Measurements from ENCODE around the gene TTC39B.
"Not testable (repeated sequence)": the region's sequence is repeated elsewhere in the genome, so short reads cannot be mapped to it uniquely, and the experiment has no call there.

TTC39B gene

DNA sequence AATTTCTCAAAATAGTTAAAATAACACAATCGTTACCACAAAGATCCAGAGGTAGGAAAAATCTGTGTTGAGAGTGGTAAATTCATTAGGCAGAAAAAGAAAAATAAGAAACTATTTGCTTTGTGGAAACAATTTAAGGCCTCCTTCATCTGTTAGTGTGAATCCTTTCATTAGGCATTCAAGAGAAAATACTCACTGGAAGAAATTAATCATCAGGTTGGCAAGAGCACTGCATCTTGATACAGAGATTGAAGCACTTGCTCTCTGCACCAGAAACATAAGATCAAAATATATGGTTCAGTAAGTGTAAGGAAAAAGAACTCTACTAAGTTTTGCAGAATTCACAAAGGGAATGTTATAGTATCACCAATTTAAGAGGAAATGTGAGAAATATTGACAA lies 44.4 kb downstream of the TTC39B start:
- DNase-seq = no peak

DNA sequence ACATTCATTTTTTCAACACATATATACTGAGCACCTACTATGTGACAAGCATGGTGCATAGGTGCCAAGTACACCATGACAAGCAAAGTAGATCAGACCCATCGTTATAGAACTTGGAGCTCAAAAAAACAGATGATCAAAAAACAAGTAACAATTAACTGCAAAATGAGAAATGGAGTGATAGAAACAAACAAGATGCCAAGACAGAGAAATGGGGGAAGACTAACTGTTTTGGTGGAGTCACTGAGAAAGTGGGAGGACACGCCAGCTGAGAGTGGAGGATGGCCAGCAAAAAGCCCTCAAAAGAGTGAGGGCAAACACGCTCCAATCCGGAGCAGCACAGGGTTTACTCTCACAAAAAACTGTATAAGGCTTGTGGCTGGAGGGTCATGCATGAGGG lies 50.6 kb downstream of the TTC39B start:
- DNase-seq = no peak

DNA sequence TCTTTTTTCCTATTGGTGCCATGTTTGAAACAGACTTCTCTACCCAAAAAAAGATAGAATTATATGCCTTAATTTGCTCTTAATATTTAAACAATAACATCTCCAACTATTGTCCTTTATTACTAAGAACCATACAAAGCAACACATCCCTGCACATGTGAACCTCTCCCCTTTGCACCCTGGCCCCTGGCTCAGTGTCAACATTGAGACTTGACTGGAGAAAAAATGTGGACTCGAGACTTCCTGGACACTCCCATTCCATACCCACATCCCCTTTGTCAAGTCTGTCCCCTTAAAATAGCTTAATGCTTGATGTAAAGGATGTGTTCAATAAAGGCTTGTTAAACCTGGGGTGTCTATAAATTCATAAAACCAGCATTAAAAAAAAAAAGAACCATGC lies 53.2 kb downstream of the TTC39B start:
- DNase-seq = no peak

DNA sequence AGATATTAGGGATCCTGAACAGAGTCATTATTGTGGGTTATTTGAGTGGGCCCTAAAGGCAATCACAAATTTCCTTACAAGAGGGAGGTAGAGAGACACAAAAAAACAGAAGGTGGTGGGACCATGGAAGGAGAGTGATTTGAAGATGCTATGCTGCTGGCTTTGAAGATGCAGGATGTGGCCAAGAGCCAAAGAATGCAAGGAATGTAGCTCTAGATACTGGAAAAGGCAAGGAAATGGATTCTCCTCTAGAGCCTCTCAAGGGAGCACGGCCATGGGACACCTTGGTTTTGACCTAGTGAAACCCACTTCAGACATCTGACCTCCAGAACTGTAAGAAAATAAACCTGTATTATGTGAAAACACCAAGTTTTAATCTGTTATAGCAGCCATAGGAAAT lies 53.8 kb downstream of the TTC39B start:
- DNase-seq = no peak

DNA sequence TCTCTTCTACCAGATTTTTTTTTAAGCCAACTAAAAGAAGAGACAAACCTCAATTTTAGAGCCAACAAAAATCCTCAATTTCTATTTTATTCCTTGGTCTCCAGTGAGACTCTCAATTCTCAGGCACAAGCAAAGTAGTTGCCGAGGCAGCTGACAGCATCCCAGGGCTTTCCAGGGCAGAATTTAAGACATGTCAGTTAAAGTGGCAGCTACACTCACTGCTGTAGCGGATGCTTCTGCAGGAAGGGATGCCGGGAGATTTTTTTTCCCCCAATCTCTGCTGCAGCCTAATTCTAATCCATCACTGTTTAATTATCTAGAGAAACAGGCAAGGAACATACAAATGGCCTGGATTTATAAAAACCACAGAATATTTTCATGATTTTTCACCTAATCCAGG lies 57.0 kb downstream of the TTC39B start:
- no peak for DNase-seq

DNA sequence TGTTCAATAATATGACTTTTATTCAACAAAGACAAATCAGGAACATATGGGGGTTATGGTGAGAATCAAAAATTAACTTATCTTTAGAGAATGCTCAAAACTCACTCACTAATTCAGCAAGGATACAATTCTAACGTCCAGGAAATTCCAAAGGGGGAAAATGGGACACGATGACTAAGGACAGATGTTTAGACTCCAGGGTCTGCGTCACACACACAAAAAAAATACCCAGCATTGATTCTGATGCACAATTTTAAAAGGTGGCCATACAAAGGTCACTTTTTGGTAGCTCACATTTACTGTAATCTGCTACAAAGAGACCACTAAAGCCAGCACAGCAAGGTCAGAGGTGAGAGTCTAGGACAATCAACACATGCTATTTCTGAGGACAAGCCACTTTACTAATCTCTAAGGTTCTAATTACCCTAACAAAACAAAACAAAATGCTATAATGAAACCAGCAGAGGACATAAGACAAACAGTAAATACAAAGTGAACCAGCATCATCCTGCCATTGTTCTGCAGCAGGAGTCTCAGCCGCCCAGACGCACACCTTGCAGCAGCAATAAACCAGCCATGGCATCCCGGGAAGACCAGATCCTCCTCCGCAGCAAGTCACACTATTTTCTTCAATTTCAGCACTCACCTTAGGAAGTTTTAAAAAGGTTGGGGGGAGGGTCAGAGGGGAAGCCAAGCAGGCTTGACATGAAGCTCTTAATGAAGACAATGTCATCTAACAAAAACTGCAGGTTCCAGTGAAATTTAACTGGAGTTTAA lies 57.8 kb downstream of the TTC39B start:
- DNase-seq = no peak

DNA sequence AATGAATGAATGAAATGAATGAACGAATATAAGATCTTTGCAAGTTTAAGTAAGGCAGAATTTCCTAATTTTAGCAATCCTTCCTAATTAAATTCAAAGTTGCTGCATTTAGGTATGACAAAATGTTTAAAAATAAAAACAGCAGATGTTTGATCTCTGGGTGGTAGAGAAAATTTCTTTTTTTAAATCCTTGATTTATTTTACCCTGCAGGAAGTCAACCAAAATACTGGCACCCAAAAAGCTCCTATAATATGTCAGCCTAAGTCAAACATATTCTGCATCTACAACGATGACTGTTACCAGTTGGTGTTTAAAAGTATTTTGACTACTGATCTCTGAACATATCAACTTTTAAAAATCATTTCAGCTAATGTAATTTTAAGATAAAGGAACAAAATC lies 58.4 kb downstream of the TTC39B start:
- no peak for DNase-seq

DNA sequence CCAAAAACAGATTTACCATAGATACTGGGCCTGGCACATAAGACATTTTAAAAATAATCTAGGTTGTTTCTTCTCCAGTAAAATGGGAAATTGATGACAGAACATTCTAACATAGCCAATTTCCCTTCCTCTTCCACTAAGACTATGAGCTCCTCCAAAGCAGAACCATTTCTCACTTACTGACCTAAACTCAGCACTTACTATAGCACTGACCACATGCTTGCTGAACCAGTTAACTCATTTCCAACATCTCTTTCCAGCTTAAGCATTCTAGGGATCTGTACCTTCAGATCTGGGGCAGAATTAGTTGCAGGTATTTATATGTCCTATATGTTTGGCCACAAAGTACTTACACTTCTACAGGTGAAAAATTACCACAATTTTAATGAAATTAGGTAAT lies 58.9 kb downstream of the TTC39B start:
- DNase-seq = no peak

DNA sequence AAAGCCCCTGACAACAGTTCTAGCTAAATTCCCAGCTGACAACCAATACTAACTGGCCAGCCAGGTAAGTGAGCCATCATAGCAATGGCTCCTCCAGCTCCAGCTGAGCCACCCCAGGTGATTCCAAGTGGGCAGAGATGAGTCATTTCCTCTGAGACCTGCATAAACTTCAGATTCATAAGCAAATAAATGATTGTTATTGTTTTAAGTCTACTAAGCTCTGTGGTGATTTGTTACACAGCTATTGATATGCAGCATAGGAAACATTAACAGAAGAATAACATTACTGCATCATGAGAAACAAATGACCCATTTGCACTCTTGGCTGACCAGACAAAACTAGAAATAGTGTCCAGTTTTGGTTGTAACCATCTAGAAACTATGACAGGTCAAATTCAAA lies 60.3 kb downstream of the TTC39B start:
- DNase-seq = no peak

DNA sequence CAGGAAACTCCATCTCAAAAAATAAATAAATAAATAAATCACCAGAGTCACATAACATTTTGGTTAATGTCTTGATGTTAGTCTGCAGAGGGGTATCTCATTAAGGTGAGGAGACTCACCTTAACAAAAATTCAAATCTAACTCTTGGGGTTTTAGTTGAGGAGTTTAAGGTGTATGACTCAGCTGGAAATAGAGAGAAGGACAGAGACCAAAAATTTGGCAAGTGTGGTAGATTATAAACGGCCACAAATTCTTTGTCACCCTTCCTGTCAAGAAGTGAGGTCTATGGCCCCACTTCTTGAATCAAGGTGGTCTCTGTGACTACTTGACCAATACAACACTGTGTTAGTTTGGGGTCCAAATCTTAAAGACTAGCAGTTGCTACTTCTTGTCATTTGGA lies 60.8 kb downstream of the TTC39B start:
- no peak for DNase-seq

DNA sequence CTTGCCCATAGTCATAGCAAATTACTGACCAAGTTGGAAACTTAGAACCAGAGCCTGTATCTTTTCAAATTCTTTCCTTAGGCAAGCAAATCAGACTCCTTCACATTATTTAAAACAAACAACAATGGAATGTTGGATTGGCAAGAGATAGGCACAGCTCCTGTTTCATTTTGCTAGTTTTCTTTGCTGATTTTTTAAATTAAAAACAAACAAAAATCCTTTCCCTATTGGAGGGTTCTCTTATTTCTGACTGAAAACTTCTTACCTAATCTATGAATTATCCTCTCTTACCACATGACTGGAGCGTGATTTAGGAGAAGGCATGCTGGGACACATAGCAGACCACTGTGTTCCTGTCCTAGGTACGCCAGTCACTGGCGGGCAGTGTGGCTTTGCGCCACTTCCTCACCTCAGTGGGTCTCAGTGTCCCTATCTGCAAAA lies 63.0 kb downstream of the TTC39B start:
- no peak for DNase-seq

DNA sequence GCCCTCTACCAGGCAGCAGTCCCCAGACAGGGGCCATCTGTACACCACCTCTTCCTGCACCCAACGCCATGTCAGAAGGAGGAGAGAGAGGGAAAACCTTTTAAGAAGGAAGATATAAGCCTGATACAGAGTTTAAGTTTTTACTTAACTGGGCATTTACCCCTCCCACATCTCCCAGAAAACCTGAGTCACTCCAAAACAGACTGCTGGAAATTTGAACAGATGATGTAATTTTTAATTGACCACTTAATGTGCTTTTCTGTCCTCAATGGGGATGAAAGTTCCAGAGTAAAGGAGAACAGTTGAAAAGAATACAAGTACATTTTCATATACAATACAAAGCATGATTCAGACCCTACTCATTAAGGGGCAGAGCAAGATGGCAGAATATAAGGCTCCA lies 63.9 kb downstream of the TTC39B start:
- no peak for DNase-seq

DNA sequence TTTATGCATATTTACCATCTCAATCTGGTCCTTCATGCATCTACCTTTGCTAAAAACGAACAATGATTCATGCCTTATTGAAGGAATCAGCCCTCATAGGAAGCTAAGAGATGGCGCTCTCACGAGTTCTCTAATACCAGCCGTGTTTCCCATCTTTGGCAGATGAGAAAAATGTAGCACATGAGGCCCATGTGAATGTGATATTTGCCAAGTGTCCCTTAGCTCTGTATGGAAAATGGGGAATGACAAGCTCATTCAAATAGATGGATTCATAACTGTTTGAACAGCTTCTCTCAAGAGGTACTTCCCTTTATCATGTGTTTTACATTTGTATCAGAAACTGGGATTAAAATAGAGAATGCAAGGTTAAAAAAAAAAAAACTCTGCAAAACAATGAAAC lies 66.1 kb downstream of the TTC39B start:
- no peak for DNase-seq

DNA sequence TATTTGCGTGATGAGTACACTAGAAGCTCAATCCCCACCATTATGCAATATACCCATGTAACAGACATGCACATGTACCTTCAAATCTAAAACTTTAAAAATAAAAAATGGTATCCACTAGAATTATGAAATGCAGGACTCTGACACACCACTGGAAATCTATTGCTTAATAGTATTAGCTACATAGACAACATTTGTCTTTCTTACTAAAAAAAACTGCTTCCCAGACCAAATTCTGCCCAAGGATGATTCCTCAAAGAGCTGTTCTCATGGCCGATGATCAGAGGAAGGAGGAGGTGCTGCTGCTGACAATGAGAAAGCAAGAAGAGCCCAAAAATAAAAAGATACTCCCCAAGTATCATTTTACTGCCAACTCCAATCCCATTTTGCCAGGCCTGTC lies 67.2 kb downstream of the TTC39B start:
- DNase-seq = no peak

DNA sequence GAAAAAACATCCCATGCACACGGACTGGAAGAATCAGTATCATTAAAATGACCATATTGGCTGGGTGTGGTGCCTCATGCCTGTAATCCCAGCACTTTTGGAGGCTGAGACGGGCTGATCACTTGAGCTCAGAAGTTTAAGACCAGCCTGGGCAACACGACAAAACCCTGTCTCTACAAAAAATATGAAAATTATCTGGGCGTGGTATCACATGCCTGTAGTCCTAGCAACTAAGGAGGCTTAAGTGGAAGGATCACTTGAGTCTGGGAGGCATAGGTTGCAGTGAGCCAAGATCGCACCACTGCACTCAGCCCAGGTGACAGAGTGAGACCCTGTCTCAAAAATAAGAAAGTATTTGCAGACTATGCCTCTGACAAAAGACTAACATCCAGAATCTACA lies 68.4 kb downstream of the TTC39B start:
- no peak for DNase-seq

DNA sequence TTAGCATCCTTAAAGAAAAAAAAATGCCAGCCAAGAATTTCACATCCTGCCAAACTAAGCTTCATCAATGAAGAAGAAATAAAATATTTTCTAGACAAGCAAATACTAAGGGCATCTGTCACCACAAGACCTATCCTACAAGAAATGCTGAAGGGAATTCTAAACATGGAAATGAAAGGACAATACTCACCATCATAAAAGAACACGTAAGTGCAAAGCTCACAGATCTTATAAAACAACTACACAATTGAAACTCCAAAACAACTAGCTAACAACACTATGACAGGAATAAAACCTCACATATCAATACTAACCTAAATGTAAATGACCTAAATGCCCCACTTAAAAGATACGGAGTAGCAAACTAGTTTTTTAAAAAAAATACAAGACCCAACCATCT lies 71.4 kb downstream of the TTC39B start:
- no peak for DNase-seq

DNA sequence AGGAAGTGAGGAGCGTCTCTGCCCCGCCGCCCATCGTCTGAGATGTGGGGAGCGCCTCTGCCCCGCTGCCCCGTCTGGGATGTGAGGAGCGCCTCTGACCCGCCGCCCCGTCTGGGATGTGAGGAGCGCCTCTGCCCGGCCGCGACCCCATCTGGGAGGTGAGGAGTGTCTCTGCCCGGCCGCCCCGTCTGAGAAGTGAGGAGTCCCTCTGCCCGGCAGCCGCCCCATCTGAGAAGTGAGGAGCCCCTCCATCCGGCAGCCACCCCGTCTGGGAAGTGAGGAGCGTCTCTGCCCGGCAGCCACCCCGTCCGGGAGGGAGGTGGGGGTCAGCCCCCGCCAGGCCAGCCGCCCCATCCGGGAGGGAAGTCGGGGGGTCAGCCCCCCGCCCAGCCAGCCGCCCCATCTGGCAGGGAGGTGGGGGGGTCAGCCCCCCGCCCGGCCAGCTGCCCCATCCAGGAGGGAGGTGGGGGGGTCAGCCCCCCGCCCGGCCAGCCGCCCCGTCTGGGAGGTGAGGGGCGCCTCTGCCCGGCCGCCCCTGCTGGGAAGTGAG lies 73.0 kb downstream of the TTC39B start:
- DNase-seq = not testable (repeated sequence)

DNA sequence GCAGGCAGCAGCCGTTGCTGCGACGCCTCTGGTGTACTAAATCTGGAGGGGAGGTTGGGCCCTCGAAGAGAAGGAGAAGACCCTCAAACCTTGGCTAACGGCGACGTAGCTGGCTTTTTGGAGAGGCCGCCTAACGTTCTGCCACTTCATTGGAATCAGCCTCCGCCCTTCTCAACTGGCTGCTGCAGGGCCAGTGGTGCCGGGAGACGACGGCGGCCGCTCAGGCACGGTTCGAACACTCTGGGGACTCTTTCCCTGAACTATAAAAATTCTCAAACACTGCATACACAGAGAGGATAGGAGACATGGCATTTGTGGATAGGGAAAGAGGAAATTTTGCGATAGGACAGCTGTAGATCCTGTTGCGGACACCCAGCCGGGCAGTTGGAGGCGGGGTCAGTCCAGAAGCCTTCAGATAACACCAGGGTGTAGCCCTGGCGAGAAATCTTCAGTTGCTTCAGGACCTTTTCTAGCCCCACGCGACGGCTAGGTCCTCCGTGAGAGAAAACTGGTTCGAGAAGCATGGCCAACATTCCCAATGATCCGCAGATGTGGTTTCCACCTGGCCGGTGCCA lies 74.2 kb downstream of the TTC39B start:
- DNase-seq = not testable (repeated sequence)

DNA sequence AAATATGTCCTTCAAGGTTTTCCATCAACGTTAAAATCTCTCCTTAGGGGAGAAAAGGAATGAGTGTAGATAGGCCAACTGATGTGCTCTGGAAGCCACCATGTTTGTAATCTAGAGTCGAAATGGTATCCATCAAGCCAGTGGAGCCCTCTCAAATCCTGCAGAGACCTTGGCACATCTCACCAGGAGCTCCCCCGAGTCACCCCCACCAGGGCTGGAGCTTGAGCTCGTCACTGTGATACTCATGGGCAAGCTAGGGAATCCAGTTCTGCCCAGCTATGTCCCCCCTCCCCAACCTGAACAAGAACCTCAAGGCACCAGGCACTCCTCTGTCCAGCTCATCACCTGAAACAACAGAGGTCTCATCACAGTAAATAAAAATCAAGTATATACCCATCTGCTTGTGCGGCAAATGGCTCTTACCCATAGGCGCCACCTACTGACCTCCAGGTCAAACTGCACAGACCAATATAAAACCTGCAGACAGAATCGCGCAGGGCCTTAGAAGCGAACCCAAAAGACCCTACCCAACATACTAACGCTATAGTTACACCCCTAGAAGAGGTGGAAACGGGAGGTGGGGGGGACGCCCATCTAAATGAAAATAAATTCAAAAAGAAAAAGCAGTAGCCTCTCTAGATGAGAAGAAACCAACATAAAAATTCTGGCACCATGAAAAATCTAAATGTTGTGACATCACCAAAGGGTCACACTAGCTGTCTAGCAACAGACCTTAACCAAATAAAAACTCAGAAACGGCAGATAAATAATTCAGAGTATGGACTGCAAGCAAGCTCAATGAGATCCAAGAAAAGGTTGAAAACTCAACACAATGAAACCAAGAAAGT lies 75.0 kb downstream of the TTC39B start:
- no peak for DNase-seq

DNA sequence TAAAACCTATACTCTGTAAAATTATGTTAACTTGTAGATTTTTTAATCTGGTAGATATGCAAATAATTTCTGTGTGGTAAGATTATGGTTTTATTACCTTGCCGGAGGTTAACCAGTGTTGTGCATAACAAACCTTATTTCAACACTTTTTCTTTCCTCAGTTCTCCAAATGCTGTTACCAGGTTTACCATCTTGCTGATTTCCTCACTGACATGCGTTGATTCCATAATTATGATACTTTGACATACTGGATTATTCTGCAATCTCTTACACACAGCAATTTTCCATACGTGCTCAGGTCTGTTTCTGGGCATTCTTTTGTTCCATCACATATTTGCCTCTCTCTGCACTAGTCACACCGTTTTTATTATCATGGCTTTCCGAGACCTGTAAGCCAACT lies 77.6 kb downstream of the TTC39B start:
- DNase-seq = no peak

DNA sequence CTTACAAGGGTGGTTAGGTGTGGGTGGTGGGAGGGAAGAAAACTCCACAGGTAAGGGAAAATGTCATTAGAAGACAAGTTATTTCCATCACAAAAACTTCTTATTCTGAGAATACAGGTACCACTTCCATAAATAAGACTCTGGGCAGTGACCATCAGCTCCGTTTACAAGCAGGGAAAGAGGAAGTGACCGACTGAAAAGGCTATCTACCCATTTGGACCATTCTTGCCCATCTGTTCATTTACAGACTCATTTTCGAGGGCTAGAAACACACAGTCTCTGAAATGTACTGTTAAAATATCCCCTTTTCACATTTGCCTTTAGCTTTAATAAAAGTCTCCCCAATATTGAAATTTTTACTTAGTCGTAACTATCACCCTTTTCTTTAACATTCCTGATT lies 79.5 kb downstream of the TTC39B start:
- DNase-seq = no peak

DNA sequence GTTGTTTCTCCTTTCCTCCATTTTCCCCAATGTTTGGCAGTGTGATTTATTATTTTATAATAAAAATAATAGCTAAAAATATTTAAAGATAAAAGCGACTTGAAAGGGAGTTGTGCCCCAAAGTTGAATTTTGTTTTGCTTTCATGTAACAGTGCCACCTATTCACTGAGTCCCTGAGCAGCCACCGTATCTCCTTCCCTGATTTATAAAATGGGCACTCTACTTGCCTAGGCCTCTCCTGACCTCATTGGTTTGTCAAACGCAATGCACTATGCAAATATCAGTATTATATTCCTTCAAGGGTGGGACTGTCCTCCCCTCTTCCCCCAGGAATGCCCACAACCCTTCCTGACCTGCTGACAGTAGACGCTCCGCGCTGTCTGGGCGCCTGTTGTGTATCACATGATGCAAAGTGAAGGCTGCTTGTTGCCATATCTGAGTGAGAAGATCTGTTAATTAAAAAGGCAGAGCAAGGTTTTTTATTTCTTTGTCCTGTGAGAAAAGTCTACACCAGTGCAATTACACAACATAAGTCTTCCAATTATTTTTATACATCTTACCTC lies 81.4 kb downstream of the TTC39B start:
- no peak for DNase-seq

DNA sequence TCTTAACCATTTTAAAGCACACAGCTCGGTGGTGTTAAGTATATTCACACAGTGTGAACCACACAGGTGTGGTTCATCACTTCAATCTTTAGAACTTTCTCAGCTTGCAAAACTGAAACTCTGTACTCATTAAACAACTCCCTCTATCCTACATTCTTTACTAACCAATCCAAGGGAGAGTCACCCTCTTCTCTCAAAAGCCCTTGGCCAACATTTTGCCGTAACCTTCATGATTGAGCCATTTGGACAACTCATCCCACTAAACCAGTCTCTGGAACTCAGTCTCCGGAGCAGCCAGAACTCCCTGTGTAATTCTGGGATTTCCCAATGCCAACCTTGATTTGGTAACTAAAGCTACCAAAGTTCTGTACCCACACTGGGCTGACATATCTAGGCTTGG lies 84.7 kb downstream of the TTC39B start:
- no peak for DNase-seq

Data from NCI-H1436 (cell line).